Stimulated activated CD8-positive, alpha-beta memory T cell treated with anti-CD3 and anti-CD28 coated beads, Interleukin-7, amount 100 ng/mL, for 4 hours (primary cell): ENCODE measurements around the gene RUNX1.
"Not testable (repeated sequence)": the region's sequence is repeated elsewhere in the genome, so short reads cannot be mapped to it uniquely, and the experiment has no call there.

Source experiments
- DNase-seq, 2 donors: peaks; one replicate each; pipeline ENCODE4 v3.0.0-alpha.2; 2020; ENCODE audit warnings: low read depth in 2 of 2

Gene RUNX1

GRCh38 chr21:34807146-34807880 lies 241.8 kb downstream of the RUNX1 start:
- DNase-seq: peak; percentile 66 to 69

- DNase-seq: no peak
Measured at GRCh38 chr21:34806423-34806822, 242.7 kb downstream of the RUNX1 start.

GRCh38 chr21:34805157-34805556 lies 243.9 kb downstream of the RUNX1 start:
- DNase-seq: no peak

DNA sequence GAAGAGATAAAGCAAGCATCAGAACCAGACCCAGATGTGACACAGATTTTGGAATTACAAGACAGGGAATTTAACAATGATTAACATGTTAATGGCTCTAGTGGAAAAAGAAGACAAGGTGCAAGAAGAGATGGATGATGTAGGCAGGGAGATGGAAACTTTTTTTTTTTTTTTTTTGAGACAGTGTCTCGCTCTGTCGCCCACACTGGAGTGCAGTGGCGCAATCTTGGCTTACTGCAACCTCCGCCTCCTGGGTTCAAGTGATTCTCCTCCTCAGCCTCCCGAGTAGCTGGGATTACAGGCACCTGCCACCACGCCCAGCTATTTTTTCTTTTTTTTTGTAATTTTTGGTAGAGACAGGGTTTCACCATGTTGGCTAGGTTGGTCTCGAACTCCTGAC lies 244.5 kb downstream of the RUNX1 start:
- not testable (repeated sequence) for DNase-seq

GRCh38 chr21:34803782-34804370 lies 245.2 kb downstream of the RUNX1 start:
- DNase-seq: no peak

DNA sequence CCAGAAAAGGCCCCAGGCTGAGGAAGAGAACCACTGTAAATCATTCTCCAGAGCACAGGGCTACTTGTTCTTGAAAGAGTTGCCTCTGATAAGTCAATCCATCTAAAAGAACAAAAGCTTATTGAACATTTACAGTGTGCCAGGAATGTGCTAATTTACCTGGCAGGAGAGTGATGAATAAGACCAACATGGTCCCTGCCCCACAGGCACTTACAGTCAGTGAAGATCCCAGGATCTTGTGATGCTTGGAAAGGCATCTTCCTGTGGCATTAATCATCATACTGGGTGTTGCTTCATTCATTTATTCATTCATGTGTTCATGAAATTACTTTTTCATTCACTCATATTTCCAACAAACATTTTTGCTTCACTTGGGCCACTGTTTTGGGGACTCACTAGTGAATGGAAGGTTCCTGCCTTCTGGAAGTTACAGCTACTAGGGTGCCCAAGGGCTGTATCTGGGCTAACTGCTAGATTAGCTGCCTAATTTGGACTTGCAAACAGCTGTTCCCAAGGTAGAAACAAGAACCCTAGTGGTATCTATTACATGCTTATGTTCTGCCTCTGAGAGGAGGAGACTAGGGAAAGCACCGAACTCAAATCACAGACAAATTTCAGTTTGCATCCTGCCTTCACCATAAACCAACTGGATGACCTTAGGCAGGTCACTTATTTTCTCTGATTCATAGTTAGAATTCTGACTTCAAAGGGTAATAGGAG lies 246.8 kb downstream of the RUNX1 start:
- DNase-seq: no peak

DNA sequence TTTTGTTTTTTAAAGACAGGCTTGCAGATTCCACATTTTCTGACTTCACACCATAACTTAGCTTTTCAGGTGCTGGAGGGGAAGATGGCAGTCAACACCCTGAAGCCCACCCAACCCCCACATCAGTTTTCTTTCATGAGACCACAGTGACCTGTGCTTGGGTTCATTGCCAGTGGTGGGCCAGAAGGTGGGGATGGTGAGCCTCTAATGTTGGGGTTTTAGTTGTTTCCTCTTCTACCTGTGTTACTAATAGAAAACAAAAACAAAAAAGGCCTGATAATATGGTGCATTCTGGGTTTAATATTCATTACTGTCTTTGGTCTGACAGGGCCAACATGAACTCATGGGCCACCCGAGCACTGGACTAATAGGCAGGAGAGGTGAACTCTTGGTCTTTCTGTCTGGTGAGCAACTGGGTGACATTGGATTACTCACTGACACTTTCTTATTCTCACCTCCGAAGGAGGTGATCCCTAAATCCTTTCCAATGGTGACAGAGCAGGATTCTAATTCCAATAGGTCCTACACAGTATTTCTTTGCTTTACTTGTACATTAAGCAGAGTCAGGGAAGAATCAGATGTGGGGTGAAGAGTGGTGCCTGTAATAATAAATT lies 247.5 kb downstream of the RUNX1 start:
- peak in 1 of 2 donors; percentile 20 for DNase-seq

DNA sequence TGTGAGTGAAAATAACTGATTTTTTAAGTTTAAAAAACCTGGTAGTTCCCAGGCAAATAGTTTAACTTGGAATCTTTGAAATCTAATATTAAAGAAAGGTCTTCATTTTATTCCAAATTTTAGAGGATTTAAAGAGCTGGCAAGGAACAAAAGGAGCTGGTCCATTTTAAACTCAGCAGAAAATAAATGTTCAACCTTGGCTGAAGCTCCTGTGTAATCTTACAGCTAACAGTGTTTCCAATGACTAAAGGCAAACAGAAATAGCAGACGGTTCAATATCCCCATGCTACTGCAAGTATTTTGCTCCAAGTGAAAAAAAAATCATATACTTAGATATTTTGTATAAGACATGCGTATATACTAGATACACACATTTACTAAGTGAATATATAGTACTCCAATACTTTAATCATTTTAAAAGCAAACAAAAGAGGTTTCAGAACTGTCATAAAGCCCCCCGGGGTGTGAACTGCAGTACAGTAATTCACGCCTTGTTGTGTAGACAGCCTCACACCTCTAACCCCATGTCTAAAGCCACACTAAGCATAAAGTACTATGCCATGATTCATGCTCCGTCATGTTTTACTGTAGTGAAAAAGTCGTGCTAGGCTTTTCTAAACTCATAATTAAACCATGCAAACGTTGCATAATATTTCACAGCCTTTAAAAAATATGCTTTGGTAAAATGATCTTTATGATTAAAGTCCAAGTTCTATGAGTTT lies 248.1 kb downstream of the RUNX1 start:
- no peak for DNase-seq

DNA sequence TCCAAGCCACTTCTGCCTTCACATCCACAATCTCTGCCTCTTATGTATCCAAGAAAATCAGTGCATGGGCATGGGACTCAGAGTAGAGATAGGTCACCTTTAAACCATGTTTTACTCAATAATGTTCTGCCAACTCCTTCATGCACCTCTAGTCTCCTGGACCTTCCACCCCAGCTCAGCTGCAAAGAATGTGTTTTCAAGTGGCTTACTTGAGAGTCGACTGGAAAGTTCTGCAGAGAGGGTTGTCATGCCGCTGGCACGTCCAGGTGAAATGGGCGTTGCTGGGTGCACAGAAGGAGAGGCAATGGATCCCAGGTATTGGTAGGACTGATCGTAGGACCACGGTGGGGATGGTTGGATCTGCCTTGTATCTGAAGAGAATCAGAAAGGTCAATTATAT lies 250.0 kb downstream of the RUNX1 start:
- DNase-seq: no peak

GRCh38 chr21:34797921-34798535 lies 251.1 kb downstream of the RUNX1 start:
- no peak for DNase-seq

GRCh38 chr21:34797201-34797525 lies 251.9 kb downstream of the RUNX1 start:
- DNase-seq: no peak

GRCh38 chr21:34796518-34797200 lies 252.4 kb downstream of the RUNX1 start:
- no peak for DNase-seq

DNA sequence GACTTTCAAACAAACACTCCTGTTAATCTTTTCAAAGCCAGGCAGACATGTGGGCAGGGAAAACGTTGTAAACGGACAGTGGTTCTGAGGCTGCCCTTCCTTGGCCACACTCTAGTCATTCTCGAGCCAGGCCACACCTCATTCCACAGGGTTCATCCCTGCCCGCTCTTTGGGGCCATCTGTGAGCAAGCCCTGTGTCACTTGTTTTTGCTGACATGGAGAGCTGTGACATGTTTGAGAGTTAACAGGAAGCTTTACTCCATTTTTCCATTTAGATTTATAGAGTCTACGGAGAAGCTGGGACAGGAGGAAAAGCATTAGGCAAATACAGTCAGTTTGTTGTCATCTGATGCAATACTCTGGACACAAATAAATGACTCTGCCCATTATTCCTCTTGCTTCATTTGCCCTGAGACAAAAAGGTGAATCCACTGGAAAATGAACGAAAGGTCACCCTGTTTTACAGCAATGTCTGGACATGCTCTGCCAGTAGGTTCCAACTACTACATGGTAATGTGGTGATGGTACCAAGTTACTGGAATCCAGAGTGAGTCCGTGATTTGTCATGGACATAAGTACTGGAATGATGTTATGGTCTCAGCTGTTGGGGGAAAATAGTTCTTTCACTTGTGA lies 253.4 kb downstream of the RUNX1 start:
- DNase-seq: no peak

GRCh38 chr21:34795175-34795547 lies 253.9 kb downstream of the RUNX1 start:
- DNase-seq: no peak

- DNase-seq: no peak
Measured at GRCh38 chr21:34794686-34795085, 254.4 kb downstream of the RUNX1 start.

DNA sequence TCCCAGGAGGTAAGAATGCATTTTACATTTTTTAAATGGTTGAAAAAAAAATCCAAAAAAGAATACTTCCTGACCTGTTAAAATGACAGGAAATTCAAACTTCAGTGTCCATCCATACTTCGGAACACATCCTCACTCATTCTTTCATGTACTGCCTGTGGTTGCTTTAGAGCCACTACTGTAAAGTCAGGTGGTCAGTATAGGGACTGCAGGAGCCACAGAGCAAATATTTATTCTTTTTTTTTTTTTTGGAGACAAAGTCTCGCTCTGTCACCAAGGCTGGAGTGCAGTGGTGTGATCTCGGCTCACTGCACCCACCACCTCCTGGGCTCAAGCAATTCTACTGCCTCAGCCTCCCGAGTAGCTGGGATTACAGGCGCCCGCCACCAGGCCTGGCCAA lies 255.6 kb downstream of the RUNX1 start:
- DNase-seq: no peak

- no peak for DNase-seq
Measured at GRCh38 chr21:34792504-34793089, 256.5 kb downstream of the RUNX1 start.

DNA sequence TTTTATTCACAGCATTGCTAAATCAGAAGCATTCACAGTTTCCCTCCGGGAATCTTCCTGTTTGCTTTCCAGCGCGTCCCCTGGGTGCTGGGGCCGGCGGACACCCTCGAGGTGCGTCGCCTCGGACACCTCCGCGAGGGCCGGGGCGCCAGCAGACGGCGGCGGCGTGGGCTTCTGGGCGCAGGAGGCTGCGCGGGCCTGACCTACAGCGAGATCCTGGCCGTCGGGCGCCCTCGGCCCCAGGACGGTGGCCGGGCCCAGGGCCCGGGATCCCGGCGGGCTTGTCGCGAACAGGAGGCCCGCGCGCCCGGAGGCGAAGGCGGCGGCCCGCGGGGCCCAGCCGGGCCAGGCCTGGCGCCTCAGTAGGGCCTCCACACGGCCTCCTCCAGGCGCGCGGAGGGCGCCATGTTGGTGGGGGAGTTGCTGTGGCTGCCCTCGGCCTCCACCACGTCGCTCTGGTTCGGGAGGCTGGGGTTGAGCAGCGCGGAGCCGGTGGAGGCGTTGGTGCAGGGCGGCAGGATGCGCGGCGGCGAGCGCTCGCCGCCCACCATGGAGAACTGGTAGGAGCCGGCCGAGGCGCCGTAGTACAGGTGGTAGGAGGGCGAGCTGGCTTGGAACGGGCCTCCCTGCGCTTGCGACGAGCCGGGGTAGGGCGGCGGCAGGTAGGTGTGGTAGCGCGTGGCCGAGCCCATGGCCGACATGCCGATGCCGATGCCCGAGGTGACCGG lies 257.2 kb downstream of the RUNX1 start:
- DNase-seq: no peak

- DNase-seq: no peak
Measured at GRCh38 chr21:34790834-34791233, 258.3 kb downstream of the RUNX1 start.

DNA sequence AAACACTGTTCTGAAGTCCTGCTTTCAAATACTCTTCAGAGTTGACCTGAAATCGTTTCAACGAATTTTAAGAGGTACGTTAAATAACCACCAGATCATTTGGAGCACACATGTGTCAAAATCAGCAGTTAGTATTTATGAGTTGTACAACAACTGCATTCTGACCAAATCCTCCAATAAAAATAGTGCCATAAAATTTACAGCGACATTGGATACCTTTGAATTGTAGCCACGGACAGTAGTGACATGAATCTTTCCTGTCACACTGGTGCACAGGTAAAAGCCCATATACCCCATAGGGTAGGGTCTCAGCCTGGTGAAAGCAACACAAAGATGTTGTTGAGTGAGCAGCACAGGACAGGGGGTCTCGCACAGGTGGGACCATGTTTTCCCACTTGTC lies 258.8 kb downstream of the RUNX1 start:
- DNase-seq: no peak
